ENCODE results near the gene IL5.
"Not testable (repeated sequence)": the region's sequence is repeated elsewhere in the genome, so short reads cannot be mapped to it uniquely, and the experiment has no call there.

Gene IL5

DNA sequence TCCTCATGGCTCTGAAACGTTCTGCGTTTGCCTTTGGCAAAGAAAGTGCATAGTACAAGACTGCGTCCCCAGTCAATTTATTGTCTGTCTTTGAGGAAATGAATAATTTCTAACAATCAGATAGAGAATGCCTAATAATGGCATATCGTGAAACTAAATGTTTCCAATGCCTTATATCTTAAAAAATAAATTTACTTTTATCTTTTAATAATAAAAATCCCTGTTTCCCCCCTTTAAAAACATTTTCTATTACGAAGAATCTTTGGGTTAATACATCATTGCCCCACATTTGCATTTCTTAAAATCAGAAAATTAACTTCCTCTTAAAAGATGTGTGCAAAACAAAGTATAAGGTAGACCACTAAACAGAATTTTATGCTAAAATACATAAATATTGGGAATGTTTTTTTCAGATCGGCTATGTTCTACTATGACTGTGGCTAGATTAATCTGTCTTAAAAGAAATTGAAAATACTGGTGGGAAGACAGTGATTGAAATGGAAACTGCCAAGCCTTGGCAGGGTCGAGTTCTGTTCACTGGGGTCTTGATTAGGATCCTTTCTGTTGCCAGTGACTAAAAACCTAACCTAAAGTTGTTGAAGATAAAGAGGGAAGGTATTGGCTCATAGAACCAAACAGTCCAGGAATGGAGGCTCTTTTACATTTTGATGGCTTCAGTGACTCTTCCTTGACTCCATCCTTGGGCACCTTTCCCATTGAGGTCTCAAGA, at the start of gene IL5:
IL5 (minus strand) TSS at position 51 of the 730 bp plus-strand sequence; CDS start at position 7, 44 bp downstream.
- no peak for DNase-seq

DNA sequence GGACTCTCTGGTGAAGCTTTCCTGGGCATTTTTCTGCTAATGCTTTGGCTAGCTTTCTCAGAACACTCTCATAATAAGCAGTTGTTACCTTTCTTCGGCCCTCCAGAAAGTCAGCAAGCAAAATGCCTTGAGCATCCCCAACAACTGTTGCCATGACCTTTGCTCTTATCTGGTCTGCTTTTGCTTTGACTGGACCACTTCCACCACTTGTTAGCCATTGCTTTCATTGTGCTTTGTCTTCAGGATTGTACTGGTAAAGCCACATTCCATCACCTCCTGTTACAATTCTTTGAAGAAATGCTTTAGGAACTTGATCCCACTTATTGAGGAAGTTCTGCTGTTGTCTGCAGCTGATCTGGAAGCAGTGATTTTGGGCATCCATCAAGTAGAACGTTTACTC, 49.2 kb upstream of the IL5 start:
- DNase-seq = no peak

DNA sequence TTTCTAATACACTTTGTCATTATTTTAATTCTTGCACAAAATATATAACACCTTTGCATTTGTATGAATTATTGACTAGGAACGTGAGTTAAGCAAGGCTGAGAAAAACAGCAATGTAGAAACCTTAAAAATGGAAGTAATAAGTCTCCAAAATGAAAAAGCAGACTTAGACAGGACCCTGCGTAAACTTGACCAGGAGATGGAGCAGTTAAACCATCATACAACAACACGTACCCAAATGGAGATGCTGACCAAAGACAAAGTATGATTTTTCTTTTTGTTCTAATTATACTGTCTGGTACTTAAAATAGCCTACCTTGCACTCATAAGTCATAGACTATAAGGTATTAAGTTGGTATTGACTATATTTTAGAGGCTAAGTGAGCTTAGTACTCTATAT, 47.8 kb upstream of the IL5 start:
- DNase-seq = peak in 1 of 2 experiments; percentile 1

DNA sequence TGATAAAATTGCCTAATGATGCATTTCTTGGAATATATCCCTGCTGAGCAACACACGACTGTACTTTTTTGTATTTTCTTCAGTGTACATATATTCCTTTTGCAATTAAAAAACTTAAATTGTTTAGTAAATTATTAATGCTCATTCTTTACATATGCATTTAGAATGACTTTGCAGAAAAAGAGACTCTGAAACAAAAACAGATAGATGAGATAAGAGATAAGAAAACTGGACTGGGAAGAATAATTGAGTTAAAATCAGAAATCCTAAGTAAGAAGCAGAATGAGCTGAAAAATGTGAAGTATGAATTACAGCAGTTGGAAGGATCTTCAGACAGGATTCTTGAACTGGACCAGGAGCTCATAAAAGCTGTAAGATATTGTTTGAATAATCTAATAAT, 46.1 kb upstream of the IL5 start:
- no peak for DNase-seq

DNA sequence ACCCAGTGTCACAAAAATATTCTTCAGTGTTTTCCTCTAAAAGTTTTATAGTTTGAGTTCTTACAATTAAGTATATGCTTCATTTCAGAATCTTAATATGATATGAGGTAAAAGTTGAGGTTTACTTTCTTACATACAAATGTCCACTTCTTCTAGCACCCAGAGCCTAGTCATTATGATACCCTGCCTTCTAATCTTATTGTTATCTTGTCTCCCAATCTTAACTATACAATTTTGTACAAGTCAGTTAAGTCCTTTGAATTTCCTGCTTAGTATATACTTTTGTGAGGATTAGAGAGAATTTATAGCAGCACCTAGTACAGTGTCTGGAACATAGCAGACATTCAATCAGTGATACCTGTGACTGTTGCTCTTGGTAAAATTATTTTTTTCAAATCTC, 42.7 kb upstream of the IL5 start:
- no peak for DNase-seq

DNA sequence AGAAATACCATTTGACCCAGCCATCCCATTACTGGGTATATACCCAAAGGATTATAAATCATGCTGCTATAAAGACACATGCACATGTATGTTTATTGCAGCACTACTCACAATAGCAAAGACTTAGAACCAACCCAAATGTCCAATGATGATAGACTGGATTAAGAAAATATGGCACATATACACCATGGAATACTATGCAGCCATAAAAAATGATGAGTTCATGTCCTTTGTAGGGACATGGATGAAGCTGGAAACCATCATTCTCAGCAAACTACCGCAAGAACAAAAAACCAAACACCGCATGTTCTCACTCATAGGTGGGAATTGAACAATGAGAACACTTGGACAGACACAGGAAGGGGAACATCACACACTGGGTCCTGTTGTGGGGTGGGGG, 41.2 kb upstream of the IL5 start:
- DNase-seq = not testable (repeated sequence)

DNA sequence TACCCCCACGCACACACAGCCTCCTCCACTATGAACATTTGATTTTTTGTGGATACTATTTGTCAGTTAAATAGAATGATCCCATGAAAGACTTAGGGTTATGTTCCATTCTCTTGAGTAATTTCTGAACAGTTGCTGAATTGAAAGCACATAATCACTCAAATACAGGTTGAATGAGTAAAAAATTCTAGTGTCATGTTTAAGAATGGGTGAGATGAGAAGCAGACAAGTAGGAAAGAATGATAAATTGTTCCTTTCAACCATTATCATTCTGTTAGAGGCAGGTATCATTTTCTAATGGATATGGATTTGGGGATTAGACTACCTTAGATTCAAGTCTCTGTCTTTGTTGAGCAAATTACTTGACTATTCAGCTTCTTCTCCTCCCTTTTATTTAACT, 32.8 kb upstream of the IL5 start:
- DNase-seq = no peak

DNA sequence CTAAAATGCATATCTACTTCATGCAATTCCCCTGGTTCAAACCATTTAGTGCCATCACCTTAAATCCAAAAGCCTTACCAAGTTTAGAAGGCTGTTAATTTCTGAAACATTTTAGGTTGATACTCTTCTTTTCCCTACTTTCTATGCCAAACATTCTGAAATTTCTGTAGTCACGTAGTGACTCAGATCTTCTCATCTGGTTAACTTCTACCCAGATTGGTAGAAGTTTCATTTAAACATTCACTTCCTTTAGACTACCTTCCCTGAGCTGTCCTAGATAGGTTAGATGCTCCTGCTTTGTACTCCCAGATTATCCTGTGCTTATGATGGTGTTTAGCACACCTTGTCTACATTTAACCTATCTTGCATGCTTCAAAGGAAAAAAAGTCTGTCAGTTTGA, 23.3 kb upstream of the IL5 start:
- no peak for DNase-seq

DNA sequence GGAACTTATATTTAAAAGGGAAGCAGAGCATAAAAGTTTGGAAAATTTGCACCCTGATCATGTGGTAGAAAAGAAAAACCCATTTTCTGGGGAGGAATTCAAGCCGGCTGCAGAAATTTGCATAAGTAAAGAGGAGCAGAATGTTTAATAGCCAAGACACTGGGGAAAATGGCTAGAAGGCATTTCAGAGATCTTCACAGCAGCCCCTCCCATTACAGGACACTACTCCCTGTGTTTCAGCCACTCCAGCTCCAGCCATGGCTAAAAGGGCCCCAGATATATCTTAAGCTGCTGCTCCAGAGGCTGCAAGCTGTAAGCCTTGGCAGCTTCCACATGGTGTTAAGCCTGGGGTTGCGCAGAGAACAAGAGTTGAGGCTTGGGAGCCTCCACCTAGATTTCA, 21.2 kb upstream of the IL5 start:
- not testable (repeated sequence) for DNase-seq

DNA sequence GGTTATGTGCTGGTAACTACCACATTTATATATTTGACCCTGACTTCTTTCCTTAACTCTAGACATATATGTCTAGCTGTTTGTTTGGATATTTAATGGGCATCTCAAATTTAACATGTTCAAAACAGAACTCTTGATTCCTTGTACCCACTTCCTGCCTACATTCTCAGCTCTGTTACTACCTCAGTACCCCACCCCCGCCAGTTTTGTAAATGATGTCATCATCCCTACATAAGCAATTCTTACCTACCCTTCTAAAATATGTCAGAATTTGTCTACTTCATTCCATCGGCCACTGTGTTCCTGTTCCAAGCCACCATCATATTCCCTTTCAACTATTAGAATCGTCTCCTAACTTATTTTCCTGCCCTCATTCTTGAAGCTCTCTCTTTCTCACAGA, 18.3 kb upstream of the IL5 start:
- DNase-seq = no peak

DNA sequence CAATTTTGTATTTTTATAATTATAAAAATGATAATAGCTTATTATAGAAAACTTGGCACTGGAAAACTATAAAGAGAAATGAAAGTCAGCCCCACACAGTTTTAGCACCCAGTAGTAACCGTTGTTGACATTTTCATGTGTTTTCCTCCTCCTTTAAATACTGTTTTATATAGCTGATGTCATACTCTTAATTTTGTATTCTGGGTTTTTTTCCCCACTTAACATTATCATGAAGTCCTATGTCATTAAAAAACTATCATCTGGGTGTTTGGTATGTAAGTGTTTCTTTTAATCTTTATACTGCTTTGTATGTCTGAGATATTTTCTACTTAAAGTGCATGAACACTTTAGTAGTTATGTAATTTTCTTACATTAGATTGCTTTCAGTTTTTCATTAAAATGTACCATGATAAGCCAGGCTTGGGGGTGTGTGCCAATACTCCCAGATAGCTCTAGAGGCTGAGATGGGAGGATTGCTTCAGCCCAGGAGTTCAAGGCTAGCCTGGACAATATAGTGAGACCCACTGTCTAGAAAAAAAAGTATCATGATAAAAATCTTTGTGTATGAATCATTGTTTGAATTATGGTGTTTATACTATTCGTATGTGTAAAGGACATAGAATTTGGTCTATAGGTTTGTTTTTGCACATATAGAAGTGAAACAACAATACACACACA, 16.2 kb upstream of the IL5 start:
- no peak for DNase-seq

DNA sequence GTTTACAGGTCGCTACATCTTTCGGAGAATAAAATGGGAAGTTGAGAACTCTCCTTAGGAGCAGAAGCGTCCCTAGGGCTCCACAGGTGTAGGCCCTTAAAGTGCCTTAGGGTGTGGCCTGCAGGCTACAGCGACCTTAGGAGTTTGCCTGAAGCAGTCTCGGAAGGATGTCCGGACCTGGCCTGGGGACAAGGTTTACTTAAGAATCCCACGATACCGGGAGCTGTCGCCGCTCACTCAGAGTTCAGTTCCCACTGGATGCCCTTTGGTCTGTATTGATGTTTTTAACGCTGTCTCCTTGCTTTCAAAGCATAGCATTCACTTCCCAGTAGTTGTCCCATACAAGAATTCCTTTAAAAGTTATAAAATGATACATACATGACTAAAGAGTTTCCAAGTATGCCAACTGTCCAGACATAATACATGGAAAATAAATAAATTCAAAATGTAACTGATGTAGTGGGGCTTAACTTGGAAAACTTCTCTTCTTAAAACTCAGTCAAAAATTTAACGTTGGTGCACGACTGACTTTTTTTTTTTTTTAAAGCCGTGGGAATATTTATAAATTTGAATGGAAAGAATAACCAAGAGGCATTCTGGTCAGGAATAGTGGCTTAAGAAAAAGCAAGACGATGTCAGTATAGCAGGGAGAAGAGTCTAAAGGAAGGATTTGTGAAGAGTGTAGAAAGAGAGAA, 14.3 kb upstream of the IL5 start:
- peak; percentile 22 to 47 for DNase-seq

DNA sequence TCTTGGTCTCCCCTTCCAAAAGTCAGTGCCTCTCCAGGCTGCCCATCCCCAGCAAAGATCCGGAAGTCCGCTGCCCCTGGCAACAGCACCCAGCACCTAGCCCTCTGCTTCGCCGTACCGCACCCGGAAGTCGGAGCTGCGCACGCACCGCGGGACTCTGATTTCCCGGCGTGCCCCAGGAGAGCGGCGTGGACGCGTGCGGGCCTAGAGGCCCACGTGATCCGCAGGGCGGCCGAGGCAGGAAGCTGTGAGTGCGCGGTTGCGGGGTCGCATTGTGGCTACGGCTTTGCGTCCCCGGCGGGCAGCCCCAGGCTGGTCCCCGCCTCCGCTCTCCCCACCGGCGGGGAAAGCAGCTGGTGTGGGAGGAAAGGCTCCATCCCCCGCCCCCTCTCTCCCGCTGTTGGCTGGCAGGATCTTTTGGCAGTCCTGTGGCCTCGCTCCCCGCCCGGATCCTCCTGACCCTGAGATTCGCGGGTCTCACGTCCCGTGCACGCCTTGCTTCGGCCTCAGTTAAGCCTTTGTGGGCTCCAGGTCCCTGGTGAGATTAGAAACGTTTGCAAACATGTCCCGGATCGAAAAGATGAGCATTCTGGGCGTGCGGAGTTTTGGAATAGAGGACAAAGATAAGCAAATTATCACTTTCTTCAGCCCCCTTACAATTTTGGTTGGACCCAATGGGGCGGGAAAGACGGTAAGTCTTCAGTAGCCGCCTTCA, 13.6 kb upstream of the IL5 start, which contains the start of gene RAD50:
RAD50 (plus strand) TSS at position 215 of the 715 bp plus-strand sequence; CDS start at position 563, 348 bp downstream.
- DNase-seq = peak; percentile 83 to 91

DNA sequence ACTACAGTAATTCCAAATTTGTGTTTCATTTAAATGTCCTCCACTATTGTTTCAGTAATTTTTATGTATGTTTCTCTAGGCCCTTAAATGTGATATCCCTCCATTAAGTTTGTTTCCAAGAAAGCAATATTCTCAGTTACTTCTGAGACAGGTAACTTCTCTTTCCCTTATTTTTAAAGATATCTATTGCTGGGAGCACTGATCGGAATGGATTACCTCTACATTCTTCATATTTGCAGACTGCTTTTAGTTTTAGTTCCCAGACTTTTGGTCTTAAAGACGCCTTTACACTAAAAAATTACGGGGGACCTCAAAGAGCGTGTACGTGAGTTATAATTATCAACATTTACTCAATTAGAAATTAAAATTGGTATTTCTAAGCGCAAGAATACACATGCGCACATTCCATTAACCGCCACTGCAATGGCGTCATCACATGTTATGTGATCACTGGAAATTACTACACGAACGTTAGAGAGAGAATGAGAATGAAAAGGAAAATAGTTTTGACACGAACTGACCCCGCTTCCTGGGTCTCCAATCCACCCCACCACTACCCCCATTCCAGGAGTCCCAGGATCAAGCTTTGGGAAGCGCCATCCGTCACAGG, 12.9 kb upstream of the IL5 start:
- no peak for DNase-seq

DNA sequence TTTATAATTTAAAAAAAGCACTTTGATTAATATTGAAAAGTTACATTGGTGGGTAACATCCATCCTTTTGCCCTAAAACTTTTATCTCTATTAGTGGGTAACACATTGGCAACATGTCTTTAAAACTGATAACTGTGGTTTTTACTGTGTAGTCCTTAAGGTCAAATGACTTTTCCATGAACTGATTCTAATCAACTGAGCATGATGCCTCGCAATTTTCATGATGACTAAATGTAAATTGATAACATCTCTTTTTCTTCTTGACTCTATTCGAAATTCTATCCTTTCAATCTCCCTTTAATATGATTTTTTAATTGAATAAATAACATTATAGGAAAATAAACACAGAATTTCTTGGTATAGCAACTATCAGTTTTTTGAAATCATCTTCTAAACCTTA, 6.3 kb upstream of the IL5 start:
- DNase-seq = no peak

DNA sequence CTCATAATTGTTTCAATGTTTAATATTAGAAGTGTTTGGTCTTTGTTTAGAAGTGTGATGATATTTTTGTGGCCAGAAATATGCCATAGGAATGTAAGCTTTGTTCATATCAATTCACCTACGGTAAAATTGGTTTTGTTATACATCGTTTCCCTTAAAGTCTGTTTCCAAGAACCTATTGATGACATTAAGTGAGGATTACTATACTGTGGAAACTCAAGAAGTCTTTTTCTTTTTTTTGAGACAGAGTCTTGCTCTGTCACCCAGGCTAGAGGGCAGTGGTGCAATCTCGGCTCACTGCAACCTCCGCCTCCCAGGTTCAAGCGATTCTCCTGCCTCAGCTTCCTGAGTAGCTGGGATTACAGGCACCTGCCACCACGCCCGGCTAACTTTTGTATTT, 5.5 kb upstream of the IL5 start:
- not testable (repeated sequence) for DNase-seq

DNA sequence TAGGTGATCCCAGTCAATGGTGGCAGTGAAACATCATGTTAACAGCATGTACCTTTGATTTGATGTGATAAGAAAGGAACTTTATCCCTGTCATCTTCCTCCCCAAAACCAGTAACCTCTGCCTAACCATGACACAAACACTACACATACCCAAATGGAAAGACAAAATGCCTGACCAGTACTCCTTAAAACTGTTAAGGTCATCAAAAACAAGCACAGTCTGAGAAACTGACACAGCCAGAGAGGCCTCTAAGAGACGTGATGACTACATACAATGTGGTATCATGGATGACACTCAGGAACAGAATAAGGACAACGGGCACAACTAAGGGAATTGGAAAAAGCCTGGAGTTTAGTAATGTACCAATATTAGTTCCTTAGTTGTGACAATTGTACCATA, 3.9 kb upstream of the IL5 start:
- DNase-seq = no peak

DNA sequence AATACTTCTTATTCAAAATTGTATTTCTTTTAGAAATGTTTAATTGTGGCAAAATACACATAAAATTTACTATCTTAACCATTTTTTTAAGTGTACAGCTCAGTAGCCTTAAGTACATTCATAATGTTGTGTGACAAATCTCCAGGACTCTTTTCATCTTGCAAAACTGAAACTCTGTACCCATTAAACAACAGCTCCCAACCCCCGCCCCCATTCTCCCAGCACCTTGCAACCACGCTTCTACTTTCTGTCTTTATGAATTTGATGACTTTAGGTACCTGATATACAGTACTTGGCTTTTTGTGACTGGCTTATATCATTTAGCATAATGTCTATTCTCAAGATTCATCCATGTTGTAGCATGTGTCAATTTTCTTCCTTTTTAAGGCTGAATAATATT, 2.8 kb upstream of the IL5 start:
- no peak for DNase-seq

DNA sequence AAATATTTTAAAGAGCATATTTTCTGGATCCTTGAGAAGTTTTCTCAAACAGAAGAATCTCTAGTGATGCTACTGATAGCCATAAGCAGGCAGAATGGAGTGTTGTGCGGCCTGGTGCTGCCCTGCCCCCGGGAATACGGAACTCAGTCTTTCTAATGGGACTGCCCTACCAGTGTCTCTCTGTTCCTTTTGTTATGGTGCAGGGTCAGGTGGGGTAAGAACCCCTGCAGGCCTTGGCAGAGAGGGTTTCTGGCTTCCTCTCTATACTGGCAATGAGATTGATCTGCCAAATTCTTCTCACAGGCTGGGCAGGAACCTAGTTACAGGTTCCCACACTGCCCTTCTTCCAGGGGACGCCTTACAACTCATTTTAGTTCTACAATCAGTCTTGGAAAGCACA, 2.6 kb downstream of the IL5 start:
- DNase-seq = no peak

DNA sequence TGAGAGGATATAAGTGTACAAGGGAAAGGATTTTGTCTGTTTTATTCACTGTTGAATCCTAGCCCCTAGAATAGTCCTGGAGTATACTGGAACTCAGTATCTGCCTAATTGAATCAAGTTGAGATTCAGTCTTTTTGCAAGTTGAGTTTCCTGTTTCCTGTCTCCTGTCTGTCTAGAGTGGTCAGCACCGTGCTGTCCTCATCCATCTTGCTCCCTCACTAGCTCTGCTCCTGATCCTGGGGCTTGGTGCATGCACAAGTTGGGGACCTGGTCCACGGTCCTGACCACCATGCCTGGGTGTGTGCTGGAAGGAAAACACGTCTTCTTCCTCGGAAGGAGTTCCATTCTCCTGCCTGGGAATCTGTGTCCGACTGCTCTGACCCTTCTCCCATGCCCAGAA, 3.2 kb downstream of the IL5 start:
- DNase-seq = no peak

DNA sequence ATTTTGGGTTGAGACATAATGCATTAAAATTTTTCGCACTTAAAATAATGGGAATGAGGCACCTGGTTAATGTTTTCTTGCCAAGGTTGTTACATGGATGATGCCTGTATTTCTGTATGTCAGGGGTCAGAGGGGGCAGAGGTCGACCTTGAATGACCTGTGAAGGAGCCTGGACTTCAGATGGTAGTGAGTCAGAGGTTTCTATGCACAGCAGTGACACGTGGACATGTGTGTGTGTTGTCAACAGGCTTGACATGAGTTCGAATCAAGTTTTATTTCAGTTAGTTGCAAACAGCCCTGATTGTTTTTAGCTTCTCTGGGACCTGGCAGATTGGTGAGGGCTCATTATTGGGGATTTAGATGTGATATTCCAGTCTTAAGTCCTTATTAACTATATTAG, 3.6 kb downstream of the IL5 start:
- DNase-seq = no peak

DNA sequence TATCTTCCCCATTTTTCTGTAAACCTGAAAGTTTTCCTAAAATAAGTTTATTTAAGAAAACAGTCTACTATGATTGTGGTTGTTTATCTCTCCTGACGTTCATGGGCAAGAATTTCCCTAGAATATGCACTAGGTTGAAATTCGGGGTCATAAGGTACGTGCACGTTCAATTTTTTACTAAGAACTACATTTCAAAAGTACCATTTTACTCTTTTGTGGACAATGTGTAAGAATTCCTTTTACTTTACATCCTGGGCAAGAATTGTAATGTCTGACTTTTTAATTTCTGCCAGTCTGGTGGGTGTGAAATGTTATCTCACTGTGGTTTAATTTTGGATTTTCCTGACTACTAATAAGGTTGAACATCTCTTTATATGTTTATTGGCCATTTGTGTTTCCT, 12.4 kb downstream of the IL5 start:
- DNase-seq = no peak

All from NCI-H2081 (cell line).